RWPE2 (cell line): ENCODE results near the gene DDIT4.
"Not testable (repeated sequence)": the region's sequence is repeated elsewhere in the genome, so short reads cannot be mapped to it uniquely, and the experiment has no call there.

Experiments
- ATAC-seq: fragments of 200-7000 bp; cut with Tn5 transposase; 3 replicates; pipeline ENCODE4 v1.9.1; 2021; ENCODE audit warnings: low read depth
- DNase-seq: peaks from one replicate; pipeline ENCODE4 v3.0.0-alpha.2; 2020; ENCODE audit warnings: low spot score
- H3K27ac ChIP-seq: fragments of 450-650 bp; 2 replicates; pipeline ENCODE4 v1.5.1; 2017; ENCODE audit warnings: mild to moderate bottlenecking; ENCODE audit not compliant: poor library complexity, severe bottlenecking
- H3K27me3 ChIP-seq: fragments of 250-450 bp; sonication (Bioruptor Pico); 2 replicates; pipeline ENCODE4 v1.5.1; 2021; ENCODE audit warnings: mild to moderate bottlenecking, moderate library complexity; ENCODE audit not compliant: insufficient read depth, poor library complexity, severe bottlenecking
- H3K36me3 ChIP-seq: fragments of 250-450 bp; sonication (Bioruptor Pico); 2 replicates; pipeline ENCODE4 v1.5.1; 2020; ENCODE audit warnings: low read depth, mild to moderate bottlenecking, moderate library complexity
- H3K4me1 ChIP-seq: fragments of 250-450 bp; sonication (Bioruptor Pico); 2 replicates; pipeline ENCODE4 v1.5.1; 2021; ENCODE audit warnings: mild to moderate bottlenecking, moderate library complexity; ENCODE audit not compliant: insufficient read depth, poor library complexity, severe bottlenecking
- H3K4me3 ChIP-seq: fragments of 250-450 bp; sonication (Bioruptor Pico); 2 replicates; pipeline ENCODE4 v1.5.1; 2021; ENCODE audit warnings: mild to moderate bottlenecking, moderate library complexity; ENCODE audit not compliant: severe bottlenecking
- H3K9me3 ChIP-seq: fragments of 250-450 bp; sonication (Bioruptor Pico); 2 replicates; pipeline ENCODE4 v1.5.1; 2021; ENCODE audit warnings: mild to moderate bottlenecking, moderate library complexity; ENCODE audit not compliant: severe bottlenecking
- TF ChIP-seq, protein P1 (sequence below): fragments of 450-650 bp; IDR thresholded peaks from one replicate; pipeline ENCODE4 v1.5.1; 2017; ENCODE audit warnings: mild to moderate bottlenecking, moderate library complexity; ENCODE audit not compliant: poor library complexity, severe bottlenecking

The DDIT4 gene

DNA sequence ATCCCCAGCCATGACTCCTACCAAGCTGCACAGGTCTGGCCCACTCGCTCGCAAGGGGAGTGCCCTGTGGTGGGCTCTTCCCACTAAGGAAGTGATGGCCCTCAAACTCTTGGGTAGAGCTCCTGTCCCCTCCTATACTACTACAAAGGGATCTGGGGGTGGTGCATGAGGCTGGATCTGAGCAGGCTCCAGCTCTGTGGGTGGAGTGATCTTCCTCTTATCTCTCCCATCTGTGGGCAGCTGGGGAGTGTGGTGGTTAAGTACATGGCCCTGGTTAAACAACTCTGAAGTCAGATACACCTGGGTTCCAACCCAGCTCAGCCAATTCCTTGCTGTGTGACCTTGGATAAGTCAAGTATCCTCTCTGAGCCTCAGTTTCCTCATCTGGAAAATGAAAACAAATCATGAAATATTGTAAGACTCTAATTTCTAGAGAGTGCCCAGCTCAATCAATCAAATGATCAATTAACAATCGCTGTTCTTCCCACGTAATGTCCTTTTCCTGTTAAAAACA lies 17.4 kb downstream of the DDIT4 start:
- no peaks in the 10 kb centered on the region for H3K9me3 ChIP-seq
- ATAC-seq: no peak
- H3K27ac ChIP-seq: peak overlapping the region; percentile 94
- H3K4me1 ChIP-seq: peaks cover 21% of the 10 kb centered on the region
- no peak for DNase-seq
- TF ChIP-seq, protein P1, sequence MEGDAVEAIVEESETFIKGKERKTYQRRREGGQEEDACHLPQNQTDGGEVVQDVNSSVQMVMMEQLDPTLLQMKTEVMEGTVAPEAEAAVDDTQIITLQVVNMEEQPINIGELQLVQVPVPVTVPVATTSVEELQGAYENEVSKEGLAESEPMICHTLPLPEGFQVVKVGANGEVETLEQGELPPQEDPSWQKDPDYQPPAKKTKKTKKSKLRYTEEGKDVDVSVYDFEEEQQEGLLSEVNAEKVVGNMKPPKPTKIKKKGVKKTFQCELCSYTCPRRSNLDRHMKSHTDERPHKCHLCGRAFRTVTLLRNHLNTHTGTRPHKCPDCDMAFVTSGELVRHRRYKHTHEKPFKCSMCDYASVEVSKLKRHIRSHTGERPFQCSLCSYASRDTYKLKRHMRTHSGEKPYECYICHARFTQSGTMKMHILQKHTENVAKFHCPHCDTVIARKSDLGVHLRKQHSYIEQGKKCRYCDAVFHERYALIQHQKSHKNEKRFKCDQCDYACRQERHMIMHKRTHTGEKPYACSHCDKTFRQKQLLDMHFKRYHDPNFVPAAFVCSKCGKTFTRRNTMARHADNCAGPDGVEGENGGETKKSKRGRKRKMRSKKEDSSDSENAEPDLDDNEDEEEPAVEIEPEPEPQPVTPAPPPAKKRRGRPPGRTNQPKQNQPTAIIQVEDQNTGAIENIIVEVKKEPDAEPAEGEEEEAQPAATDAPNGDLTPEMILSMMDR: no peak
- no peaks in the 10 kb centered on the region for H3K36me3 ChIP-seq
- no peak overlapping the region for H3K4me3 ChIP-seq
- no peaks in the 10 kb centered on the region for H3K27me3 ChIP-seq

DNA sequence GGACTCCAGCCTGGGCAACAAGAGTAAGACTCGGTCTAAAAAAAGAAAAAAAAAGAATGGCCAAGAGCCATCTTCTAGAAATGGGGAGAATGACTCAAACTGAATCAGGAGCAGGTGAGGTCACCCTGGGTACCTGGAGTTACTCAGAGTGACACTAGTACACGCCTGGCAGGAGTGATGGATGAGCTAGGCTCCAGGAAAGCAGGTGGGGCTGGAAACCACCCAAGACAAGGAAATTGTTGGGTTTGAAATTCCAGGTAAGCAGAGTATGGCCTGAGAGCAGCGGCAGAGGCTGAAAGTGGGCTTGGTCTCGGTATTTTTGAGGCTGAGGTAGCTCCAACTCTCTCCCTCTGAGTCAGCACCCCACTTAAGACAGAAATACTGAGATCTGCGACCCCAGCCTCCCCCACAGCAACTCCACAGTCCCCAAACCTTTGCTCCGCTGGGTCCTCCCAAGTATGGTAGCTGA lies 18.5 kb downstream of the DDIT4 start:
- Histone ChIP-seq H3K4me1 (peaks cover 33% of the 10 kb centered on the region), H3K4me3 (no peak overlapping the region), H3K27me3 (no peaks in the 10 kb centered on the region), H3K27ac (peak overlapping the region; percentile 94), H3K36me3 (0 out of 2 replicates have a peak, but pooled peaks cover 6% of the 10 kb centered on the region), H3K9me3 (no peaks in the 10 kb centered on the region)
- TF ChIP-seq, protein P1: no peak
- ATAC-seq: peak; percentile 86
- peak; percentile 95 for DNase-seq

DNA sequence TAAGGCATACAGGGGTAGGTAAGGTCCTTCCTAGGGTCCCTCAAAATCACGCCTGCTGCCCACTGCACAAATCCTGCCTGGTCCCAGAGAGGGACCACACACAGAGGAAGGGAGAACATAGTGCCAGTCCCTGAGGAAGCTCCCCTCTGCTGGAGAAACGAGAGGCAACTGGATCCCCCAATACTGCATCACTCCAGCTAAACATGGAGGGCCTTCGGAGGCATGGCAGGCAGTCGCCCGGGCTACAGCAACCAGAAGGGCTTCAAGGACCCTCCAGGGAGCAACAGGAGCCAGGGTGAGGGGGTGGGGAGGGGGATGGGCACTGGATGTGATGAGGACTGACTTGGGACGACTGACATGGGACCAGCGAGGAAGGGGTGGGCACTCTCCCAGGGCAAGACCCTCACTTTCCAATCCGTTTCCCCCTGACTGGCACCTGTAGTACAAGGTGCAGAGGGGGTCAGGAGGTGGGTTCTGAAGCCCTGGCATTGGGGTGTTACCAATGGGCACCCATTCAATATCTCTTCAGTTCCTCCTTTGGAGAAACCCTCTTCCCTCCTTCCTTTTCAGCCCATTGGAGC lies 21.7 kb downstream of the DDIT4 start:
- Histone ChIP-seq H3K4me3 (no peak overlapping the region), H3K27ac (peak overlapping the region; percentile 94), H3K4me1 (peaks cover 45% of the 10 kb centered on the region), H3K36me3 (0 out of 2 replicates have a peak, but pooled peaks cover 6% of the 10 kb centered on the region), H3K27me3 (no peaks in the 10 kb centered on the region), H3K9me3 (no peaks in the 10 kb centered on the region)
- no peak for DNase-seq
- TF ChIP-seq, protein P1: no peak
- ATAC-seq: no peak

DNA sequence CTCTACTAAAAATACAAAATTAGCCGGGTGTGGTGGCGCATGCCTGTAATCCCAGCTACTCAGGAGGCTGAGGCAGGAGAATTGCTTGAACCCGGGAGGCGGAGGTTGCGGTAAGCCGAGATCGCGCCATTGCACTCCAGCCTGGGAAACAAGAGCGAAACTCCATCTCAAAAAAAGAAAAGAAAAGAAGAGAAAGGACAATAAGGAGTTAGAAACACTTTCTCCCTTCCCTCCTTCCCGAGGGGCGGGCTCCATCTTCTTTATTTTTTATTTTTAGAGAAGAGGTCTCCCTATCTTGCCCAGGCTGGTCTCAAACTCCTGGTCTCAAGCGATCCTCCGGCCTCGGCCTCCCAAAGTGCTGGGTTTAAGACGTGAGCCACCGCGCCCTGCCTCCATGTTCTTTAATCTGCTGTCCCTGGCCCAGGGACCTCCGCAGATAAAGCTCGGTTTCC lies 23.1 kb downstream of the DDIT4 start:
- not testable (repeated sequence) for H3K9me3 ChIP-seq, DNase-seq, H3K27me3 ChIP-seq, H3K36me3 ChIP-seq, ATAC-seq
- H3K4me3 ChIP-seq: peak overlapping the region; percentile 34
- H3K4me1 ChIP-seq: peaks cover 38% of the 10 kb centered on the region
- peak overlapping the region; percentile 94 for H3K27ac ChIP-seq

DNA sequence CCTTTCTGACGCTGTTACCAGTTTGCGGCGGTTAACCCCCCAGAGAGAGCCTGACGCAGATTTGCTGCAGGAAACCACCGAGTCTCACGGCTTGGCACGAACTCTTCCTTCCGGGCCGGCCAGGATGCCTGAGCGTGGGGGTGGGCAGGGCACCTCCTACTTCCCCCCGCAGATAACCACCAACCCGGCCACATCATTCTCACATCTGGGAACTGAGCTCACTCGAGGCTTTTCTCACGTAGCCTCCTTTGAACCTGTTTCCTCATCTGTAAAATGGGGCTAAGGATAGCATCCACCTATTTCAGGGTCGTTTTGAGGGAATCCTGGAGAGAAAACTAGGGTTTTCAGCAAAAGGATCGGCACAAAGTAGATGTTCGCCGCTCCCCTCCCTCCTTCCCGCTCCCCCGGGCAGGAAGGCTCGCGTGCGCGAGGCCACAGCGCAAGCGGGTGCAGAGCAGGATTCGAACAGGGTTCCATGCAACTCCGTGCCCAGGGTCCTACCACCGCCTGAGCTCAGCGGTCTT lies 23.6 kb downstream of the DDIT4 start:
- peak overlapping the region; percentile 94 for H3K27ac ChIP-seq
- H3K9me3 ChIP-seq: no peaks in the 10 kb centered on the region
- H3K4me3 ChIP-seq: peak overlapping the region; percentile 34
- no peak for DNase-seq
- TF ChIP-seq, protein P1: no peak
- 0 out of 2 replicates have a peak, but pooled peaks cover 6% of the 10 kb centered on the region for H3K36me3 ChIP-seq
- peak; percentile 30 for ATAC-seq
- no peaks in the 10 kb centered on the region for H3K27me3 ChIP-seq
- peaks cover 35% of the 10 kb centered on the region for H3K4me1 ChIP-seq
